HG03135 (cell line): ENCODE measurements around the gene COPB1.
"Not testable (repeated sequence)": the region's sequence is repeated elsewhere in the genome, so short reads cannot be mapped to it uniquely, and the experiment has no call there.

Source experiments
- ATAC-seq: cut with Tn5 transposase; IDR thresholded peaks from one replicate; pipeline ENCODE4 v1.9.1; 2021; ENCODE audit warnings: mild to moderate bottlenecking, moderate library complexity; ENCODE audit not compliant: unreplicated experiment

COPB1 gene, protein sequence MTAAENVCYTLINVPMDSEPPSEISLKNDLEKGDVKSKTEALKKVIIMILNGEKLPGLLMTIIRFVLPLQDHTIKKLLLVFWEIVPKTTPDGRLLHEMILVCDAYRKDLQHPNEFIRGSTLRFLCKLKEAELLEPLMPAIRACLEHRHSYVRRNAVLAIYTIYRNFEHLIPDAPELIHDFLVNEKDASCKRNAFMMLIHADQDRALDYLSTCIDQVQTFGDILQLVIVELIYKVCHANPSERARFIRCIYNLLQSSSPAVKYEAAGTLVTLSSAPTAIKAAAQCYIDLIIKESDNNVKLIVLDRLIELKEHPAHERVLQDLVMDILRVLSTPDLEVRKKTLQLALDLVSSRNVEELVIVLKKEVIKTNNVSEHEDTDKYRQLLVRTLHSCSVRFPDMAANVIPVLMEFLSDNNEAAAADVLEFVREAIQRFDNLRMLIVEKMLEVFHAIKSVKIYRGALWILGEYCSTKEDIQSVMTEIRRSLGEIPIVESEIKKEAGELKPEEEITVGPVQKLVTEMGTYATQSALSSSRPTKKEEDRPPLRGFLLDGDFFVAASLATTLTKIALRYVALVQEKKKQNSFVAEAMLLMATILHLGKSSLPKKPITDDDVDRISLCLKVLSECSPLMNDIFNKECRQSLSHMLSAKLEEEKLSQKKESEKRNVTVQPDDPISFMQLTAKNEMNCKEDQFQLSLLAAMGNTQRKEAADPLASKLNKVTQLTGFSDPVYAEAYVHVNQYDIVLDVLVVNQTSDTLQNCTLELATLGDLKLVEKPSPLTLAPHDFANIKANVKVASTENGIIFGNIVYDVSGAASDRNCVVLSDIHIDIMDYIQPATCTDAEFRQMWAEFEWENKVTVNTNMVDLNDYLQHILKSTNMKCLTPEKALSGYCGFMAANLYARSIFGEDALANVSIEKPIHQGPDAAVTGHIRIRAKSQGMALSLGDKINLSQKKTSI

GRCh38 chr11:14499560-14500180 is at the start of gene COPB1:
TSS of gene COPB1 (minus strand) at chr11:14499811. CDS start at chr11:14498928, 883 bp downstream.
- ATAC-seq = peak; percentile 83

- no peak for ATAC-seq
These were observed 47.8 kb upstream of the COPB1 start for GRCh38 chr11:14547440-14547839.

GRCh38 chr11:14546672-14547071 is 47.1 kb upstream of the COPB1 start:
- ATAC-seq = no peak

GRCh38 chr11:14544611-14545010 is 45.0 kb upstream of the COPB1 start:
- ATAC-seq = peak; percentile 79

DNA sequence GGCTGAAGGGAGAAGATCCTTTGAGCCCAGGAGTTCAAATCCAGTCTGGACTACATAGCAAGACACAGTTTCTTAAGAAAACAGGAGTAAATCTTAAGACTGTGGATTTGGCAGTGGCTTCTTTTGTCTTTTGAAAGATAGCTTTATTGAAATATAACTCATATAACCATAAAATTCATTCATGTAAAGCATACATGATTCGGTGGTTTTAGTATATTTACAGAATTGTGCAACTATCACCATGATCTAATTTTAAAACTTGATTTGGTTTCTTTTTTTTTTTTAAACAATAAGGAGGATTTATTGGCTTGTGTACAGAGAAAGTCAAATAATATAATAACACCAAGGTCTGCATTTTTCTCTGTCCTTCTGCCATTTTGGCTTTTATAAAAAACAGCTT is 43.6 kb upstream of the COPB1 start:
- ATAC-seq = no peak

DNA sequence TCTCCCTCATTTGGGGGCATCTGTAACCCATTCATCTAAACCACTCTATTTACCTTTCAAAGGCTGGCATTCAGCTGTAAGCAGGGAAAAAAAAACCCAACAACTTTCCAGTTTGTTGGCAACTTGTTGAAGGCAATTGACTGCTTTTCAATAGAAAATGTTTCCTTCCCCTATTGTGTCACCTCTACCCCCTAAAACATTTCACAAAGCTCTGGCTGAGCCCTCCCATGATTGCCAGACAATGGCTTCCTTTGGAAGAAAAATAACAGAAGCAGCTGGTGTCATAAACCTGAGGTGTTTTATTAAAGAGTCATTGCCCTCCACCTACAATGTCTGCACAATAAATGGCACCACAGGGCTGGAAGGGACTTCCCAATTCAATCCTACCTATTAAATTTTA is 42.7 kb upstream of the COPB1 start:
- ATAC-seq = no peak

DNA sequence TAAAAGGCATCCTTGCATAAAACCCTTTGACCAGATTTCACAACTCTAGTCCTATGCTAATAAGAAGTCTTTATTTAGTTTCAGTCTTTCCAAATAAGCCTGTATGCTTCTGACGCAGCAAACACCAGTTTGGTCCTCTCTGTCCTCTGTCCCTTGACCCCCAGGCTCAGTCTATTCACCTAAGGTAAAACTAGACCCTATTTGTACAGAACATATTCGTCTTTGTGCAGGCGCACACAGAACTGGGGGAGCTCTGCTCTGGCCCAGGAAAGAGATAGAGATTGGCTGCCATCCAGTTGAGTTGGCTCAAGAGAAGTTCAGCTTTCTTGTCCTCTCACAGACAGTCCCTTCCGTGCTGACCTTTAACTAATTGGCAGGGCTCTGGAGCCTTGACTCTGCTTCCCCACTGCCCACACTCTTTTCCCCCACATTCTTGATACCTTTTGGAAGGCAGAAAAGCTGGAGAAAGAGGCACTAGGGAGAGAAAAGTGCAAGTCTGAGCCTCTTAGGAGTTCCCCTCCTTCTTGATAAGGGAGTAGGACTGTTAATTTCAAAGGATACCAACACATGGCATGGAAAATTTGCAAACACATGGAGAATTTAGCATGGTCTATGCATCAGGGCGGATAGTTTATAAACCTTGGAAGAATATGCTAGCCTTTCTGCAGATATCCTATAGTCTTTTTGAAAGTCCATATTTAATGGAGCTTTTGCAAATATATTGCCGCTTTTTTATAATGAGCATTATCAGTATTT is 41.8 kb upstream of the COPB1 start:
- no peak for ATAC-seq

DNA sequence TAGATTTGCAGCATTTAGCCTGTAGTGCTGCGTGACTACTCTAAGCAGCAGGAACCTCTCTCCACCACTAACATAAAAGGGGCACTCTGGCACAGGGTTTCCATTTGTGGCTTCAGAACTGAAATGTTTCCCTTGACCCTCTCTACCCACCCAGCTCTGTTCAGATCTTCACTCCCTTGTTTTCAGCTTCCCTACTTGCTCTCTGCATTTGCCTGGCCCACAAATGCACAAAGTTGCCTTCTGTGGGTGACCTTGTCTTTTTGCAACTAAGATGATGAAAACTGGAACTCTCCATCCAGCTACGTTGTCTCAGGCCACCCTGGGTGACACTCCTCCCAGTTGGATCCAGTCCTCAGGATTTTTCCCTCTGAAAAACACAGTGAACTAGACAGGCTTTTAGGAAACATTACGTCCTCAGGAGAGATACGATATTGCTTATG is 40.4 kb upstream of the COPB1 start:
- no peak for ATAC-seq

DNA sequence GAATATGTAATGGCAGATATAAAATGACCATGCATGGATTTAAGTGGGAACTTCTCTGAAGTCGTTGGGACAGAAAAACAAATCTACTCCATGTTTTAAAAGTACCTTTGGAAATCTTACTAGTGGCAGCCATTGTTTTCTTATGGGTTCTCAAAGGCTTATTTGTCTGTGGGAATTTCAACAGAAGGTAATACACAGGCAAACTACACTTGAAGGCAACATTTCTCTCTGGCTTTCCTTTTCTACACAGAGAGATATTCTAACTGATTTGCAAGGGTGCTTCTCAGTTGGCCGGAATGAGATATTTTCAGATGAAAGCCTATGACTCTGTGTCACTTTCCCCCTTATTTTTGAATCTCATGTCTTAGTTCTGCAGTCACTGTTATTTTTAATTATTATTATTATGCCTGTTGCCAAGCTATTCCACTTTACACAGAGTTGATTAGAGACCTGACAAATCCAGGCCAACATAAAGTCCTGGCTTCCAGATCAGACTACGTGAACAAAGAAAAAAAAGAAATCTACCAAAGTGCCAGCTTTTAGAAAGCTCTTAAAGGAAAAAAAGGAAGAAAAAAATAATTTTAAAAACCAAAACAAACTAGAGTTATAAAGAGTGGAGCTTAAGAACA is 39.4 kb upstream of the COPB1 start:
- ATAC-seq = no peak

- ATAC-seq = no peak
These were observed 38.8 kb upstream of the COPB1 start for GRCh38 chr11:14538271-14538925.

- peak; percentile 71 for ATAC-seq
These were observed 37.6 kb upstream of the COPB1 start for GRCh38 chr11:14537134-14537599.

DNA sequence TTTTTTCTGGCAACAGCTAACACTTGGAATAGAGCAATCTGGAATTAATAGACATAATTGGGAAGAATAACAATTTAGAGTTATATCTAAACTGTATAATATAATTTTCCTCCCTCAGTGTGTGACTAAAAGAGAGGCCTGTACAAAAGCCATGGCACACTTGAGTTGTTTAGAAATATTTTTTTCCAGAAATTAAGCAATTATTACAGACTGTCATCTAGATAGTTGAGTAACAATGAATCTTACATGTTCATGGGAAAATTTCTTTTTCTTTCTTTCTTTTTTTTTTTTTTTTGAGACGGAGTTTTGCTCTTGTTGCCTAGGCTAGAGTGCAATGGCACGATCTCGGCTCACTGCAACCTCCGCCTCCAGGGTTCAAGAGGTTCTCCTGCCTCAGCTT is 35.6 kb upstream of the COPB1 start:
- ATAC-seq = not testable (repeated sequence)

DNA sequence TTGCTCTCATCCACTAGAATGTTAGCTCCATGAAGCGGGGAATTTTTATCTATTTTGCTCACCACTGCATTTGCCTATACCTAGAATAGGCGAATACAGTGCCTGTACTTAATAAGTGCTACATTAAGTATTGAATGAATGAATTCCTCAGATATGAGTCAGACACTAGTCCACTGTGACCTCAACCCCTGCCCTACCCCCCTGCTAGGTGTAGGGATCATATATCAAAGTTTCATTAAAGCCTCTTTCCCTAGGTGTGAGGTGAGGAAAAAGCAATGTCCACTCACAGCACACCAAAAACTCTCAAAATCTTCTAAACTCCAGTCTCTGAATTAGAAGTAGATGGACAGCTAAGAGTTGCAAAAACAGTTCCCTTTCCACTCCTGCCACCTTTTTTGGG is 30.3 kb upstream of the COPB1 start:
- ATAC-seq = no peak

GRCh38 chr11:14529321-14529720 is 29.7 kb upstream of the COPB1 start:
- ATAC-seq = no peak

GRCh38 chr11:14522801-14523200 is 23.2 kb upstream of the COPB1 start:
- no peak for ATAC-seq

DNA sequence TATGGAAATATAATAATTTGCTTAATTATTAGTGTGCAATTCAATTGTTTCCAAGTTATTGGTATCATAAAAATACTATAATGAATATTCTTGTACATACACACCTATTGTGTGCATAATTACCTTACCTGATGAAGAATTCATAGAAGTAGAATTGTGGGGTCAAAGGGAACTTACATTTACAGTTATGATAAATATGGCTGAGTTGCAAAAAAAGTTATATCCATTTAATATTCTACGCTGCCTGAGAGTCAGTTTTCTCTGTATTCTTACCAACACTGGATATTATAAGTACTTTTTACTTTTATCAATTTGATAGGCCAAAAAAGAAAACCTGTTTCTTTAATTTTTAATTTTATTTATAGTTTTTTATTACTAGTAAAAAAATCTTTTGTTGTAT is 22.6 kb upstream of the COPB1 start:
- no peak for ATAC-seq

DNA sequence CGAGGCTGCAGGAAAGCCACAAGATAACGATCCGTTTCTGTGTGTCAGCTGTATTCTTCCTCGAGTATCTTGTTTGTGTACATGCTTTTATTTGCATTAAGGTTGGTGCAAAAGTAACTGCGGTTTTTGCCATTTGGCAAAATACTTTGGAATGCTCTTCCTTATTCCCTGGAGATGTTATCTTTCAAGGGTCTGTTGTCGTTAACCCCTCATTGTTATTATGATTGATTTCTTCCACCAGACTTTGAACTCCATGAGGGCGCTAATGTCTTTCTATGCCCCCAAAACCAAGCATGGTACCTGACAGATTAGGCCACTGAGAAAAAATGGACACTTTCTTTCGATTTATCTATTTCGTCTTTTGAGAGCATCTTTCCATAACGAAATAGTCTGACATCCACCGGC is 21.1 kb upstream of the COPB1 start:
- no peak for ATAC-seq

DNA sequence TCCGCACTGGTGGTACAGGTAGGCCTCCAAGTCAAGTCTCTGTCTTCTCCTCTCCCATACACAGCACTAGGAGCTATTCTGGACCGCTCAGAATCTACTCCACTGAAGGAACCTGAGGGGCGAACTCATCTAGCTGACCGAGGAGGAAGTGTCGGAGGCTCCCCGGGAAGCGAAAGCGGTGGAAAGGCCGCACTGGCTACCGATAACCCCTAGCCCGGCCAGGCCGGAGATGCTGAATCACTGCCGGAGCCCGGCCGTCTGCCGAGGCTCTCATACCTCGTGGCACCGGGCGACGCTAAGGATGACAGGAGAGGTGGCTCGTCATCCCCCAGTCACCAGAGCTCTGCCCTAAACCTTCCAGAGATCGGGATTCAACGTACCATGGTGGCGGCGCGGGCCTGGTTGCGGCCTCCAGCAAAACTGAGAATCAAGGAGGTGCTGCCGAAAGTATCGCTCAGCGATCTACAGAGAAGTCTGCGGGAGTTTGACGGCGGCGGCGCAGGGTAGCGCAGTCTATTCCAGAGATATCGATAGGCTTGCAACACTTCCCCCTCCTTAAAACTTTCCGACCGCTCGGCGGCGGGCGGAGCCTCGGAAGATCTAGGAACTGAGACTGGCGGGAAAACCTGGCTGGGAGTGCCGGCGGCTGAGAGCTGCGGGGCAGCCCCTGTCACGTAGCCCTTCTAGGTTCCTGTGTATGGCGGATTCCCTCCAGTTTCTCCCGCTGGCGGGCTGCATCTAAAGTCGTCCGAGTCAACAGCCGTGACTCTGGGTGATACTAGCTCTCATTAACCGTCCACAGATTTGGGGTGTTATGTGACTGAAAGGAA is 20.5 kb upstream of the COPB1 start, which contains the start of gene PSMA1:
TSS of gene PSMA1 (minus strand) at position 470 of the 830 bp plus-strand sequence. CDS start at position 383, 87 bp downstream.
- ATAC-seq = peak; percentile 94

DNA sequence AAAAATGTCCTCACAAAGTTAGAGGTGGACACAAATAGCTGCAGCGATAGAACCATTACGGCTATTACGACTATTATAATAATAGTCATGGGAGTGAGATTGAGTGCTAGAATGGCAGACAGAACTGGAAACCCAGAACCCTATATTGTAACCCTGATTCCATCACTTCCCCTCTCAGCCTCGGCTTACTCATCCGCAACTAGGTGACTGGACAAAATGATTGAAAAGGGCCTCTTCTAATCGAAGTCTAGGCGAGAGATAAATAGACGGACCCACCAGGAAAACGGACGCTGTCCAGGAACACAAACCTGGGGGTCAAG is 19.9 kb upstream of the COPB1 start:
- ATAC-seq = peak; percentile 5
